Hepatocyte (in vitro differentiated cells): ENCODE measurements around the gene NFAT5. TPM values are rescaled to one million over a fixed set of nuclear protein-coding genes. Genes with fewer than 3 reads are reported as not detected.
"Not testable (repeated sequence)": the region's sequence is repeated elsewhere in the genome, so short reads cannot be mapped to it uniquely, and the experiment has no call there.

Experiments used
- DNase-seq: peaks from one replicate; pipeline ENCODE4 v3.0.0-alpha.2; 2016; ENCODE audit warnings: low spot score
- H2AFZ ChIP-seq: fragments of 200-600 bp; sonication (generic); 2 replicates; pipeline ENCODE4 v1.6.0; 2016; ENCODE audit warnings: antibody characterized with exemption, mild to moderate bottlenecking
- H3K27ac ChIP-seq: fragments of 200-600 bp; sonication (generic); 2 replicates; pipeline ENCODE4 v1.5.1; 2016; ENCODE audit warnings: mild to moderate bottlenecking
- H3K27me3 ChIP-seq: fragments of 200-600 bp; sonication (generic); 2 replicates; pipeline ENCODE4 v1.6.1; 2016
- H3K36me3 ChIP-seq: fragments of 200-600 bp; sonication (generic); replicated peaks from 2 replicates; pipeline ENCODE4 v1.5.1; 2016; ENCODE audit warnings: low read depth; ENCODE audit not compliant: insufficient read depth
- H3K4me1 ChIP-seq: fragments of 200-600 bp; sonication (generic); 2 replicates; pipeline ENCODE4 v1.5.1; 2016; ENCODE audit warnings: mild to moderate bottlenecking, moderate library complexity; ENCODE audit not compliant: insufficient read depth
- H3K4me2 ChIP-seq: fragments of 200-600 bp; sonication (generic); 2 replicates; pipeline ENCODE4 v1.6.0; 2016
- H3K4me3 ChIP-seq: fragments of 200-600 bp; sonication (generic); 2 replicates; pipeline ENCODE4 v1.5.1; 2016; ENCODE audit warnings: mild to moderate bottlenecking
- H3K79me2 ChIP-seq: fragments of 200-600 bp; sonication (generic); 2 replicates; pipeline ENCODE4 v1.6.0; 2017; ENCODE audit warnings: mild to moderate bottlenecking
- H3K9me2 ChIP-seq: fragments of 200-600 bp; sonication (generic); replicated peaks from 2 replicates; pipeline ENCODE4 v1.6.0; 2017; ENCODE audit warnings: mild to moderate bottlenecking; ENCODE audit not compliant: insufficient read depth
- H3K9me3 ChIP-seq: fragments of 200-600 bp; sonication (generic); 2 replicates; pipeline ENCODE4 v1.5.1; 2016; ENCODE audit warnings: low read depth, mild to moderate bottlenecking
- H4K20me1 ChIP-seq: fragments of 200-600 bp; sonication (generic); 2 replicates; pipeline ENCODE4 v1.6.0; 2016; ENCODE audit warnings: mild to moderate bottlenecking; ENCODE audit not compliant: insufficient read depth, poor library complexity, severe bottlenecking
- CTCF ChIP-seq: fragments of 200-600 bp; sonication (generic); IDR thresholded peaks from 2 replicates; pipeline ENCODE4 v1.5.1; 2016; ENCODE audit warnings: antibody characterized with exemption, mild to moderate bottlenecking; ENCODE audit not compliant: poor library complexity
- EZH2 ChIP-seq: fragments of 200-600 bp; sonication (generic); IDR thresholded peaks from 2 replicates; pipeline ENCODE4 v1.6.1; 2016; ENCODE audit warnings: antibody characterized with exemption, mild to moderate bottlenecking, borderline replicate concordance
- EZH2phosphoT487 ChIP-seq: fragments of 200-600 bp; sonication (generic); IDR thresholded peaks from one replicate; pipeline ENCODE4 v1.6.1; 2018; ENCODE audit warnings: antibody characterized with exemption, mild to moderate bottlenecking, low read depth, moderate library complexity; ENCODE audit not compliant: unreplicated experiment, severe bottlenecking
- WGBS: methylation state at CpG from one replicate; pipeline ENCODE4 v1.1.6; 2016; ENCODE audit warnings: low lambda C conversion rate; ENCODE audit errors: missing lambda C conversion rate; 5-methylcytosine and 5-hydroxymethylcytosine counted together
- polyA plus RNA-seq: library from polyadenylated mRNA; unstranded; fragments of >200 nt; fragmentation: Nextera tagmentation; extraction: Ambion mirVana; gene quantifications from 2 replicates; pipeline ENCODE4 v1.2.1, GENCODE V29; 2016
- total RNA-seq: library from RNA; depleted of rRNA; stranded (reverse); fragments of >200 nt; gene quantifications from 2 replicates; pipeline ENCODE4 v1.2.3, GENCODE V29; 2014

The NFAT5 gene
- total and polyA plus RNA-seq, 2 experiments from 2014 or later = 9.2 to 30.7 TPM

GRCh38 chr16:69621225-69621624 is 55.5 kb downstream of the NFAT5 start:
- H3K4me3 ChIP-seq = no peak overlapping the region
- peaks cover 68% of the 10 kb centered on the region for H4K20me1 ChIP-seq
- no peak overlapping the region for H2AFZ ChIP-seq
- DNase-seq = no peak
- TF ChIP-seq EZH2 (no peak), EZH2phosphoT487 (no peak), CTCF (no peak)
- H3K27ac ChIP-seq = peak overlapping the region; percentile 16
- no peaks in the 10 kb centered on the region for H3K9me2 ChIP-seq
- H3K4me1 ChIP-seq = peaks cover 24% of the 10 kb centered on the region
- no peaks in the 10 kb centered on the region for H3K27me3 ChIP-seq
- H3K79me2 ChIP-seq = peaks cover 95% of the 10 kb centered on the region
- H3K9me3 ChIP-seq = no peaks in the 10 kb centered on the region
- no peaks in the 10 kb centered on the region for H3K36me3 ChIP-seq
- no peak overlapping the region for H3K4me2 ChIP-seq
- WGBS = 94% methylated on average over 1 of the region's 1 CpG

GRCh38 chr16:69626256-69626655 is 60.5 kb downstream of the NFAT5 start:
- Histone ChIP-seq H3K9me2 (no peaks in the 10 kb centered on the region), H3K4me3 (no peak overlapping the region), H3K79me2 (peaks cover 84% of the 10 kb centered on the region), H3K36me3 (no peaks in the 10 kb centered on the region), H3K9me3 (no peaks in the 10 kb centered on the region), H3K27ac (no peak overlapping the region), H2AFZ (no peak overlapping the region), H4K20me1 (peaks cover 34% of the 10 kb centered on the region), H3K4me1 (no peaks in the 10 kb centered on the region), H3K27me3 (no peaks in the 10 kb centered on the region), H3K4me2 (no peak overlapping the region)
- DNase-seq = no peak
- 80% methylated on average over 2 of the region's 2 CpGs for WGBS
- TF ChIP-seq EZH2 = no peak
- TF ChIP-seq EZH2phosphoT487 = no peak
- TF ChIP-seq CTCF = no peak

GRCh38 chr16:69632828-69633227 is 67.1 kb downstream of the NFAT5 start:
- H3K4me1 ChIP-seq = no peaks in the 10 kb centered on the region
- H3K9me2 ChIP-seq = no peaks in the 10 kb centered on the region
- peaks cover 7% of the 10 kb centered on the region for H4K20me1 ChIP-seq
- no peak overlapping the region for H3K4me2 ChIP-seq
- H3K4me3 ChIP-seq = no peak overlapping the region
- H3K9me3 ChIP-seq = peaks cover 6% of the 10 kb centered on the region
- no peaks in the 10 kb centered on the region for H3K36me3 ChIP-seq
- no peaks in the 10 kb centered on the region for H3K27me3 ChIP-seq
- no peak for DNase-seq
- H2AFZ ChIP-seq = no peak overlapping the region
- no peak overlapping the region for H3K27ac ChIP-seq
- no peak for TF ChIP-seq CTCF
- TF ChIP-seq EZH2phosphoT487 = no peak
- TF ChIP-seq EZH2 = no peak
- peaks cover 81% of the 10 kb centered on the region for H3K79me2 ChIP-seq

- H2AFZ ChIP-seq = no peak overlapping the region
- no peak overlapping the region for H3K27ac ChIP-seq
- no peaks in the 10 kb centered on the region for H3K4me1 ChIP-seq
- no peak for DNase-seq
- no peaks in the 10 kb centered on the region for H3K9me2 ChIP-seq
- H3K9me3 ChIP-seq = peaks cover 6% of the 10 kb centered on the region
- H4K20me1 ChIP-seq = peaks cover 2% of the 10 kb centered on the region
- H3K36me3 ChIP-seq = no peaks in the 10 kb centered on the region
- peaks cover 82% of the 10 kb centered on the region for H3K79me2 ChIP-seq
- no peak overlapping the region for H3K4me3 ChIP-seq
- no peak for TF ChIP-seq EZH2
- no peak for TF ChIP-seq EZH2phosphoT487
- TF ChIP-seq CTCF = no peak
- H3K4me2 ChIP-seq = no peak overlapping the region
- no peaks in the 10 kb centered on the region for H3K27me3 ChIP-seq
Observed at GRCh38 chr16:69633375-69633774, 67.6 kb downstream of the NFAT5 start.

- H3K4me1 ChIP-seq, H3K36me3 ChIP-seq, H2AFZ ChIP-seq, DNase-seq, H3K27me3 ChIP-seq, H4K20me1 ChIP-seq, H3K4me2 ChIP-seq, H3K27ac ChIP-seq, H3K4me3 ChIP-seq, H3K9me2 ChIP-seq, H3K9me3 ChIP-seq: not testable (repeated sequence)
- 95% methylated on average over 3 of the region's 3 CpGs for WGBS
- H3K79me2 ChIP-seq = peaks cover 76% of the 10 kb centered on the region
Observed at GRCh38 chr16:69636563-69637146, 70.9 kb downstream of the NFAT5 start.
